Progenitor cell of endocrine pancreas (in vitro differentiated cells): ENCODE data around the gene ABHD16B. TPM values are rescaled to one million over a fixed set of nuclear protein-coding genes. Genes with fewer than 3 reads are reported as not detected.

Experiments
- DNase-seq: peaks from one replicate; pipeline ENCODE4 v3.0.0; 2021; ENCODE audit warnings: low spot score; ENCODE audit not compliant: unreplicated experiment
- H3K27ac Mint-ChIP-seq: 2 replicates; pipeline ENCODE4 v1.8.0; 2021; ENCODE audit warnings: mild to moderate bottlenecking, moderate library complexity, mixed read lengths
- H3K27me3 Mint-ChIP-seq: 2 replicates; pipeline ENCODE4 v1.8.0; 2021; ENCODE audit warnings: mixed read lengths
- H3K36me3 Mint-ChIP-seq: 2 replicates; pipeline ENCODE4 v1.8.0; 2022; ENCODE audit warnings: mixed read lengths; ENCODE audit not compliant: insufficient read depth
- H3K4me1 Mint-ChIP-seq: 2 replicates; pipeline ENCODE4 v1.8.0; 2021; ENCODE audit warnings: low read depth, mixed read lengths
- H3K4me3 Mint-ChIP-seq: 2 replicates; pipeline ENCODE4 v1.8.0; 2021; ENCODE audit warnings: low read depth, mild to moderate bottlenecking, moderate library complexity, mixed read lengths
- H3K9me3 Mint-ChIP-seq: 2 replicates; pipeline ENCODE4 v1.8.0; 2021; ENCODE audit warnings: low read depth, mixed read lengths
- CTCF ChIP-seq: fragments of 200-600 bp; sonication (generic); IDR thresholded peaks from one replicate; pipeline ENCODE4 v1.5.0; 2021; ENCODE audit warnings: antibody characterized with exemption, mild to moderate bottlenecking; ENCODE audit not compliant: unreplicated experiment
- total RNA-seq: library from RNA; stranded (reverse); gene quantifications from 2 replicates; pipeline ENCODE4 v1.2.1, GENCODE V29; 2021

The ABHD16B gene
- total RNA-seq, 1 donor from 2014 or later = not detected

DNA sequence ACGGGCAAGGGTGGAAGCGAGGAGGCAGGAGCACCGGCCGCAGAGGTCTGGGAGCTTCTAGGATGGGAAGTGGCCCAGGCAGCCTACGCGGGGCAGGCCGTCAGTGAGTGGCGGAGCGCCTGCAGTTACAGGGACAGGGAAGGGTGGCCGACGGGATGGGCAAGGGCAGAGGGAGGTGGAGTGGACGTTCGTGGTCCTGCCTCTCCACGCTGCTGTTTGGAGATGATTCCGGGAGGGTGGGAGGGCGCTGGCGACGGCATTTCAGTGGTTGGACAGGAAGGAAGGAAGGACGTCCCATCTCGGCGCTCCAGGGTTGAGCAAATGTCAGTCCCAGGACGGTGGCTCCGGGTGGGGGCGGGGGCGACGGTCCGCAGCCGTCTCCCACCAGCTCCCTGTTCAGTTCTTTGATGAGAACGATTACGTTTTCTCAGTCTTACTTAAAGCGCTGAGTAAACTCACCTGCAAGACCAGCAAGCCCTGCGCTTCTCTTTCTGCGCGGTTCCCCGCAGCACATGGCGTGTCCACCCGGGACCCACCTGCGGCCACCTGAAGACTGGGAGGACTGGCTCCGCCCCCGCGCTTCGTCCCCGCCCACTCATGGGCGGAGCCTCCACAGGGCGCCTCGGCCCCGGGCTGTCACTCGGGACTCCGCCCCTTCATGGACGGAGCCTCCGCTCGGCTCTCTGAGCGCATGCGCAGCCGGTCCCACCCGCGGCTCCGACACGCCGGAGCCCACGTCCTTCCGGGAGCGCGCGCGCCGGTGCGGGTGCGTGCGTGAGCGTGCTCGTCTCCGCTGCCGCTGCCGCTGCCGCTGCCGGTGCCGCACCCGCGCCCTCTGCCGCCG is 33.3 kb downstream of the ABHD16B start, which contains the start of gene DNAJC5:
TSS of gene DNAJC5 (plus strand) at position 769 of the 844 bp plus-strand sequence. CDS start 33,220 bp downstream, outside the sequence.
- Mint-ChIP-seq H3K4me3 (peak within 1 kb of the TSS; percentile 86), H3K36me3 (peaks cover 4% of the 10 kb centered on the region), H3K27me3 (no peaks in the 10 kb centered on the region), H3K27ac (peak within 1 kb of the TSS; percentile 94), H3K4me1 (peaks cover 23% of the 10 kb centered on the region), H3K9me3 (no peaks in the 10 kb centered on the region)
- peak; percentile 96 for DNase-seq
- TF ChIP-seq CTCF = no peak

- DNase-seq = no peak
- no peak for TF ChIP-seq CTCF
- Mint-ChIP-seq H3K4me1 (peaks cover 23% of the 10 kb centered on the region), H3K9me3 (no peaks in the 10 kb centered on the region), H3K36me3 (peaks cover 4% of the 10 kb centered on the region), H3K27me3 (no peaks in the 10 kb centered on the region), H3K27ac (peak overlapping the region; percentile 94), H3K4me3 (peak overlapping the region; percentile 86)
These were observed 34.1 kb downstream of the ABHD16B start for GRCh38 chr20:63895202-63895951.

DNA sequence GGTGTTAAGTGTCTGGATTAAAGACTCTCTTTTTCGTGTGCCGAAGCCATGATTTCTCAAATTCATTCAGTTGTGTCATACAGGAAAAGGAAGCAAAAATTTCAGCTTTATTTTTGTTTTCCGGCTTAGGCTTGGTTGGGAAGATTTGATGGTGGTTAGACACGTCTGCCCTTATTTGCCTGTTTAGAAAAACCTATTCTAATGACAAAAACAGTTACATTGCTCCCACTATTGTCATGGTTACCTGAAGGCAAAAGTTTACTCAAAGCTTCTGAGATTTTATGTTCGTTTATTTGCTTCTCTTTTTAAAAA is 34.6 kb downstream of the ABHD16B start:
- no peak for DNase-seq
- Mint-ChIP-seq H3K27ac (peak overlapping the region; percentile 94), H3K4me3 (peak overlapping the region; percentile 86), H3K36me3 (peaks cover 4% of the 10 kb centered on the region), H3K27me3 (no peaks in the 10 kb centered on the region), H3K4me1 (peaks cover 23% of the 10 kb centered on the region), H3K9me3 (no peaks in the 10 kb centered on the region)
- TF ChIP-seq CTCF = no peak

DNA sequence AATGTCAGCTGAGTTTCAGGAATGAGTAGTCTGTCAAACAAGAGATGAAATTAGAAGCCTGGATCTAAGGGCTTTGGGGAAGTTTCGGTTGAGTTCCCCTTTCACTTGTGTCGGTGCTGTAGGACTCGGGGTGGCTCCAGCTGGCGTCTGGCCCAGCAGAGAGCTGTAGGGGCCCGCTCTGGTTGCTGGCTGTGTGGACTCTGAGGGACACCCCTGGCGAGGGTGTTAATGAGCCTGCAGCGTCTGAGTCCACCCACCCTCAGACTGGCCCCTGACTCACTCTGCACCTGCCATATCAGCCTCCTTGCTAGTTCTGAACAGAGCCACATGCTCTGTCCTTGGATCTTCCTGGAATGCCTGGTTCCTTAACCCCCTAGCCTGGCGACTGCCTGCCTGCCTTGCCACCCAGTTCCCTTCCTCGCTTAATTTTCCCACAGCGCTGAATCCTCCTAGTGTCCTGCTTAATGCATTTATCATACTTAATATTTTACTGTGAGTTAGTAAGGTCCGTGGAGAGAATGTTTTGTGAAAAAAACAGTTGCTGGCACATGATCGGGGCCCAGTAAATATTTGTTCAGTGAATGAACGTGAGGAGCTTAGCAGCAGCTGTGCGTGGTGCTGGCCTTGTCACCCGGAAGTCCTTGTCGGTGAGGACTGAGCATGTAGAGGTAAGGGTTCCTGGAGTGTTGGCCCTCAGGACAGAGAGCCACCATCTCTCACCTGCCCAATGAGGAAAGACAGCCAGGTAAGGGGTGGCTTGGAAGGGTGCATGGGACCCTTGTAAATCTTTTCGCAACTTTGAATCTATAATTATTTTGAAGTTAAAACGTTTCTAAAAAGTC is 35.2 kb downstream of the ABHD16B start:
- Mint-ChIP-seq H3K27ac (peak overlapping the region; percentile 94), H3K27me3 (no peaks in the 10 kb centered on the region), H3K36me3 (peaks cover 2% of the 10 kb centered on the region), H3K4me1 (peaks cover 23% of the 10 kb centered on the region), H3K9me3 (no peaks in the 10 kb centered on the region), H3K4me3 (peak overlapping the region; percentile 86)
- no peak for TF ChIP-seq CTCF
- no peak for DNase-seq
